UCSD-AML1 (cell line): ENCODE data around the gene PPP1R14D.

Experiments
- DNase-seq: peaks from one replicate; lab custom pipeline; 2025; ENCODE audit not compliant: unreplicated experiment; lab: John Stamatoyannopoulos, UW

Gene PPP1R14D

DNA sequence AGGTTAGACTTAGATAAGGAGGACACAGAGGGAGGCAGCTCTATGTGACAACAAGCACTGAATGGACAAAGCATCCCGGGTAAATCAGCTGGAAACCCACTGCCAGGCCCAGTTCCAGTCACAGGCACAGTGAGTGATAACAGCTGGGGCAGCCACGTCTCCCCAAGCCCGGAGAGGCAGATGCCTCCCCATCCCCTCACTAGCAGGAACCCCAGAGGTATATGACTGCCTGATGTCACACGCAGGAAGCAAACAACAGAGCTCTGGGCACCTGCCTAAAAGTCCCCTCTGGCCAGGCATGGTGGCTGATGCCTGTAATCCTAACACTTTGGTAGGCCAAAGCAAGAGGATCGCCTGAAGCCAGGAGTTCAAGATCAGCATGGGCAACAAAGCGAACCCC, 40.5 kb downstream of the PPP1R14D start:
- no peak for DNase-seq

- DNase-seq, result peak; percentile 48
Measured at GRCh38 chr15:40787344-40787841, 41.1 kb downstream of the PPP1R14D start.

- DNase-seq, result no peak
Measured at GRCh38 chr15:40785814-40786213, 42.7 kb downstream of the PPP1R14D start.

- no peak for DNase-seq
Measured at GRCh38 chr15:40785164-40785563, 43.3 kb downstream of the PPP1R14D start.

DNA sequence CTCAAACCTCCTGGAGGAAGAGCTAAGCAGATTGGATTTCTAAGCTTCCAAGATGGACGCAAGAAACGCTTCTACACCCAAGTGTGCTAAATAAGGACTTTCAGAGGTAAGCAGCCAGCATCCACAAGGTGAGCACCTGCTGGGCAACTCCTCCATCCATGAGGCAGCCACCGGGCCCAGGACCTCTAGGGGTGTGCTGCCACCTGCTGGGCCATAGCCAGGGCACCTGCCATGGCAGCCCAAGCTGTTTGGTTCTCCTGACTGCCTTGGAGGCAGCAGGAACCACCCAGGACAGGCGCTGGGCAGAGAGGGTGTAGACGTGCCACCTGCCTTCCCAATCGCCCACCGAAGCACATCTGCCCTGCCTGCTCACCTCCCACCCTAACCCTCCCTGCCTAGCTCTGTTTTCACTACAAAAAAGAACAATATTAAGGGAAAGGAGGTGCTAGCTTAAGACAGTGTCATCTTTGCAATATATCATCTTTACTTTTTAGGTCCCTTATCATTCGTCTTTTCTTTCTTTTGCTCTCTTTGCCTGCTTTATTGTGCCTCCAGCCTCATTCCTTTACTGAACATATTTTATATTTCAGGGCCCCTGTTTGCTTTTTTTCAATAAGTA, 45.8 kb downstream of the PPP1R14D start:
- peak; percentile 72 for DNase-seq

- no peak for DNase-seq
Measured at GRCh38 chr15:40776537-40777141, 51.9 kb downstream of the PPP1R14D start.

DNA sequence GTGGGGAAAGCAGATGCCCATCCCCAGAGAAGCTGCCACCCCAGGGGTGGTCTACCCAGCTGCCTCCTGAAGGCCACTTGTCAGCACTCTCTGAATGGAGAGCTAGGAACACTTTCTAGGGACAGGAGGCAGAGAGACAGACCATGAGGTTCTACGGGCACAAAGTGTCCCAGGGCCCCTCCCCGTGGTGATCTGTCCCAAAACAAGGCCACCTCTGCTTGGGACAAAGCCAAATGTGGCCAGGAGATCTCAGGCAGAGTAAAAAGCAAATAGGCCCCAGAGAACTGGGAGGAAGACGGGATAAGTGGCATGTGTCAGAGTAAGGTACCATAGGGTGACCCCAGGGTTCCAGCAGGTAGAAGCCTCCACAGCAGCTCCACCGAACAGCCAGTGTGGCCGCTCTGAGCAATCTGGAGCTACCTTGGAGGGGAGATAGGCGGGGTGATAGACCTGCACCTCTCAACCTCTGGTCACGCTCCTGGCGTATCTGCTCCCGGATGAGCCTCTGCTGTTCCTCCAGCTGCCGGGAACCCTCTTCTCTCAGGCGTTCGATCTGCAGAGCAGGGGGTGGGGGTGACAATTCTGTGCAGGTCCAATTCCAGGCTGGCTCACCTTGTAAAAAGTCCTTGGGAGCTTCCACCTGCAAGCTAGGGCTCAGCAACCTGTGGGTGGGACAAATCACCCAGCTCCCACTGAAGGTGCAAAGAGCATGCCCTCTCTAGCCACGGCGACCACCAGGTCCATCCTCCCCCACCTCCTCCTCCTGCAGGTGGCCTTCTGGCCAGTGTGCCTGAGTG, 52.6 kb downstream of the PPP1R14D start:
- no peak for DNase-seq

GRCh38 chr15:40775007-40775406, 53.5 kb downstream of the PPP1R14D start:
- no peak for DNase-seq

DNA sequence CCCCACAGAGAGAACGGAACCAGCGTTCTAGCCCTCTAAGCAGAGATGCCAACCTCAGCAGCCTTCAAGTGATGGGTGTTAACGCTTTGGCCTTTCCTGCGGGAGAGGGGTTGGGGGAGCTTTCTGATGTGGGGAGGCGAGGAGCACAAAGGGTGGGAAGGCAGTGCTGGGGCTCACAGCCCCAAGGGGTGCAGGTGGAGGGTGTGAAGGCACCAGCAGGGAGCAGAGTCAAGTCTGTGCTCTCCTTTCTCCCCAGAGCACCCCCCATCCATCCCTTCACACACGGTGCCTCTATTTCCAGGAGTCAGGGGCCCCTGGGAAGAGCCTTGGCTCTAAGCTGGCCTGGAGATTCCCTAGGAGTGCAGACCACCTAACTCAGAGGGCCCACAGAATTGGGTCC, 54.6 kb downstream of the PPP1R14D start:
- DNase-seq, result no peak

DNA sequence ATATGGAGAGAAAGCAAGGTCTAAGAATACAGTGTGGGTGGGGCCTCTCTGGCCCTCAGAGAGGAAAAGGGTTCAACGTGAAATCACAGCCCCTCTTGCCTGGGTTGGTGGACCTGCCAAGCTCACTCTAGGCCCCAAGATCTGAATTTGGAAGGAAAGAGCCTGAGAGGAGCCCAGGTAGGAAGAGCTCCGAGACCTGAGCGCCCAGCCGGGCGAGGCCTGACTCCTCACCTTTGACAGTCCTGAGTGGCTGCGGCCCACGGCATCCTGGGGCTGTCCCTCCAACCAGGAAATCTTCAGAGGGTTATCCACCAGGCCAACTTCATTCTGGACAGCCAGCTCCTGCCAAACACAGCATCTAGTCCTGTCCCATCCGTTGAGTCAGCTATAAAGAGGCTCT, 55.0 kb downstream of the PPP1R14D start:
- DNase-seq, result no peak

DNA sequence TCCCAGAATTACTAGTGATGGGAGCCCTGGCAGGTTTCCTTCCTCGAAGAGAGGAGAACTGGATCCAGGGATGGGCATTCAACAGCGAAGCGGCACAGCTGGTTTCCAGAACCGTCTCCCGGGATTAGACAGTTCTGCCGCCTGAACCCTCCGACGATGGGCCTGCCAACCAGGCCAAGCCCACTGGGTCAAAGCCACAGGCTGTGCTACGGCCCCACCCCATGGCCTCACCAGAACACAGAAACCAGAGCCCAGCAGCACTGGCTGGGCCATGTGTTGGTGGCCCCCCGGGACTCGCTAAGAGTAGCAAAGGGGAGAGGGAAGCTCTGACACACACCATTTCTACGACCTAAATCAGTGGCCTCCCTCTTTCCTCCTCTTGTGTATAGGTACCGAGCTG, 56.5 kb downstream of the PPP1R14D start:
- DNase-seq, result no peak

- DNase-seq, result no peak
Measured at GRCh38 chr15:40771242-40771641, 57.3 kb downstream of the PPP1R14D start.

GRCh38 chr15:40770147-40770721, 58.3 kb downstream of the PPP1R14D start:
- DNase-seq, result no peak

- peak; percentile 52 for DNase-seq
Measured at GRCh38 chr15:40769274-40770146, 59.0 kb downstream of the PPP1R14D start, which contains the start of gene C15orf62. Gene C15orf62 (plus strand): TSS chr15:40769980. CDS start chr15:40770496, 516 bp downstream.

DNA sequence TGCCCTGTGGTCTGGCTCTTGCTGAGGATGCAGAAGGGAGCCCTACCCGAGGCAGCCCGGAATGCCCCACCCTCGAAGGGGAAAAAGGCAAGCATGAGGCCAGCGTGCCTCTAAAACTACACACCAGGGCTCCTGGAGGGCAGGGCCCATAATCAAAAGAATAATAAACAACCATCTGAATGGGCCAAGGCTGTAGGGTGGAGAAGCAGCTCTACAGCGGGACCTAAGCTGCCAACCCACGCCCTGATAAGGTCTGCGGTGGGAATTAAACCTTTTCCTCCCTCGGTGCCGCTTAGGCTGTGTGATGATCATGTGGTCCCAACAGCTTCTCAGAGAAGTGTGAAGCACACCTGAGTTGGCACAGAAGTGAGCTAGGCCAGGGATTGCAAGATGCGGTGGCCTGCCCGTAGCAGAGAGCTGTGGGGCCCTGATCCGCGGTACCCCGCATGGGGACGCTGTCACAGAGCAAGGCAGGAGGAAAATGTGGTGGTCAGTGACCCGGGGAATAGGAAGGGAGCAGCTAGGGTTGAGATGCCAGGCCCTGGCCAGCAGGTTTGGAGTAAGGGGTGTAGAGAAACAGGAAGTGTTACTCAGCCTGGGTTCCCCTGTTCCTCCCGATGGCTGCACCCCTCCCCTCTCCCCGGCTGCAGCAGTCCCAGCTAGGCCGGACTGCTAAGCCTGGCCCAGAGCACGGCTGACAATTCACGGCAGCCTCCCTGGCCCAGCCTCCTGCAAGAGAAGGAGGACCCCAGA, 59.8 kb downstream of the PPP1R14D start:
- no peak for DNase-seq

DNA sequence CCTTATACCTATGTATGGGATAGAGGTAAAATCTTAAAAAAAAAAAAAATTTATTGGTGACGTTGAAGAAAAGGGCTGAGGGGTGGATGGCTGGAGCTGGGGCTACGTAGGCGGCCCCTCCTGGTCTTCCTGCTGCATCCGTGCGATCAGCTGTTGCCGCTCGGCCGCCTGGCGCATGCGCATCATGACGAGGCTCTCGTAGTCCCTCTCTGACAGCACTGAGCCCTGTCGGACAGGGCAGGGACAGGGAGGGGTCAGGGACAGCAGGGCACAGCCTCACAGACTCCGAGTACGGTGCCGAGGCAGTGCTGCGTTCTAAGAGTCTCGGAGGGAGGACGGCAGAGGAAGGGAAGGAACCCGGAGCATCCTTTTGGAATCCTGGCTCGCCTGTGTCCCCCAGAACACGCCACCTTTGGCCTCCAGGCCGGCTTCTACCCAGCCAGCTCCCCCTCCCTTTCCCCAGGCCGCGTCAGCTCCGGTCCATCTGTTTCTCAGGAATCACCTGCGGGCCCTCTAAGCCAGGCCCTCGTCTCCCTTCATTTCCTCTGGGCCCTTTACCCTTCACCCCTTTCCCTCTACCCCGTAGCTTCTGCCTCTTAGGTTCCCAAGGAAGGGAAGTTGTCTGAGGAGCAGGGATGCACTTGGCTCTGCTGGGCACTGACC, 60.5 kb downstream of the PPP1R14D start:
- DNase-seq, result no peak

DNA sequence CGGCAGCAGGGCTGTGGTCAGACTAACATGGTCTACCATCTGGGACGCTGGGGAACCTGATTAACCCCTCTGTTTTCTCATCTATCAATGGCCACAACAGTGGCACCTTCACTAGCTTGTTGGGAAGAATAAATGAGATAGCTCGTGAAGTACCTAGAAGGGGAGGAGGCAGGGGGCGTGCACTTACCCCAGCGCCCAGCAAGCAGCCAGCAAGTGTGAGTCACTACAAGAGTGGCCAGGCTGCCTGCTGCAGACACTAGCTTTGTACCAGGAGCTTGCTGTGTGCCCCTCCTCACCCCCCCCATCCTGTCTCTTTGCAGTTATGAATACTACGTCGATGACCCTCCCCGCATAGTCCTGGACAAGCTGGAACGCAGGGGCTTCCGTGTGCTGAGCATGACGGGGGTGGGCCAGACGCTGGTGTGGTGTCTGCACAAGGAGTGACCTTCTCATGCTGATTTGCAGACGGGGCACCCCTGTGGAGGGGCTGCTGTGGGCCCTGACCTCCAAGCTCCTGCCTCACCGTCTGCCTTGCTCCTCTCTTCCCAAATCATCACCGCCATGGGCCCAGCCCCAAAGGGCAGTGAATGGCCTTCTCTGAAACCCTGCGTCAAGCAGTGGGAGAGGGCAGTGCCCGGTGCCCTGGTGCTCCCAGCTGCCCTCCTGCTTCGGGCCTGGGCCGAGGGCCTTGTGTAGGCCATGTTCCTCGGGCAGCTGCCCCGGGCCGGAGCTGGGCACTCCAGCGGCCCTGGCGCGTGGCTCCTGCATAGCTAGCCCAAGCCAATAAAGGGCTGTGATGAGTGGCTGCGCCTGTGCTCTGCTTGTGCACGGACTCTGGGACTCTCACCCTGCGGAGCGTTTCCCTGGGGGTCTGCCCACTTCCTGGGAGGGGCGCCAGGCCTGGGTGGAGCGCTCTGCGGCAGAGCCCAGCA, 61.3 kb downstream of the PPP1R14D start:
- no peak for DNase-seq

GRCh38 chr15:40766194-40766815, 62.2 kb downstream of the PPP1R14D start:
- DNase-seq, result no peak
